NT2/D1 (cell line): ENCODE results near the gene NCBP2L.

Source experiments
- DNase-seq: peaks from one replicate; pipeline ENCODE4 v3.0.0-alpha.2; 2011; ENCODE audit warnings: low read depth, low spot score
- H3K27me3 ChIP-seq: 2 replicates; pipeline ENCODE4 v1.6.0; 2011; ENCODE audit warnings: mild to moderate bottlenecking; ENCODE audit not compliant: insufficient read length, insufficient read depth
- H3K36me3 ChIP-seq: 2 replicates; pipeline ENCODE4 v1.6.1; 2011; ENCODE audit warnings: mild to moderate bottlenecking, low read length, mixed read lengths; ENCODE audit not compliant: insufficient read depth, insufficient read length
- H3K4me1 ChIP-seq: 2 replicates; pipeline ENCODE4 v1.5.1; 2011; ENCODE audit not compliant: insufficient read depth, insufficient read length
- H3K4me3 ChIP-seq: 2 replicates; pipeline ENCODE4 v1.5.1; 2011; ENCODE audit warnings: low read depth; ENCODE audit not compliant: insufficient read length
- H3K9ac ChIP-seq: 2 replicates; pipeline ENCODE4 v1.6.0; 2011; ENCODE audit warnings: low read depth; ENCODE audit not compliant: insufficient read length
- H3K9me3 ChIP-seq: 2 replicates; pipeline ENCODE4 v1.5.1; 2011; ENCODE audit warnings: mild to moderate bottlenecking, low read length; ENCODE audit not compliant: insufficient read depth
- SUZ12 ChIP-seq: IDR thresholded peaks from 2 replicates; pipeline ENCODE4 v1.6.1; 2011; ENCODE audit not compliant: insufficient read length, insufficient read depth; ENCODE audit errors: extremely low read depth
- YY1 ChIP-seq: IDR thresholded peaks from 2 replicates; pipeline ENCODE4 v1.6.1; 2011; ENCODE audit not compliant: insufficient read length, insufficient read depth
- ZNF274 ChIP-seq: IDR thresholded peaks from 2 replicates; pipeline ENCODE4 v1.6.1; 2011; ENCODE audit warnings: mild to moderate bottlenecking, low read depth, low read length

NCBP2L gene

GRCh38 chrX:107764845-107765608, 12.5 kb upstream of the NCBP2L start:
- no peak for DNase-seq
- TF ChIP-seq ZNF274, result no peak
- TF ChIP-seq SUZ12, result no peak
- no peak for TF ChIP-seq YY1
- H3K4me1 ChIP-seq, result no peaks in the 10 kb centered on the region
- H3K4me3 ChIP-seq, result no peak overlapping the region
- H3K36me3 ChIP-seq, result no peaks in the 10 kb centered on the region
- no peak overlapping the region for H3K9ac ChIP-seq
- H3K9me3 ChIP-seq, result no peaks in the 10 kb centered on the region
- H3K27me3 ChIP-seq, result no peaks in the 10 kb centered on the region

DNA sequence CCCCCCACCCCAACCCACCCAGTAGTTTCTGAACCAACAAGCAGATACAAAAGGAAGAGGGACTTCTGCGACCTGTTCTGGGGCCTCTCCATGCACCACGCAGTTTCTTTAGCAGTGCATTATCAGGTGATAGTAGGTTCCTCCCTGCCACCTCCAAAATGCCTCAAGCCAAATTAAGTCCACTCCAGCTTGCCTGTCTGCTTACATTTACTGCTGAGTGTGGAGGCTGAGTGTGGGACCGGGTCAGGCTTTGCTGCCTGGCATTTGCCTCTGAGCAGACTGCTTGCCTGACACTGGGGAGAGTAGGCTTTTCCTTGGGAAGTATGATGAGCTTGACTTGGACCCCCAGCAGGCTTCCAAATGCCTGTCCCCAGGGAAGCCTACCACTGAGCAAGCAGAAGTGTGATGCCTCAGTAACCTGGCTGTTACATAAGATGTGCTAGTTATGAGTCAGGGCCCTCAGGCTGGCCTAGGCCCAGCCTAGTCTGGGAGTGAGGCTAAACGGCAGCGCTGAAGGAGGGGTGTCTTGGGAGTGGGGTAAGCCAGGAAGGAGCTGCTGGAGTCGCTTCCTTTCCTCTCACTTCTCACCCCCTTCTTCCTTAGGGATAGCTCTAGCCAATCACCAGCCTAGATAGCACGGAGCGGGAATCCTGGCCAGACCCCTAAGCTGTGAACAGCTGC, 10.9 kb upstream of the NCBP2L start:
- H3K36me3 ChIP-seq, result no peaks in the 10 kb centered on the region
- no peaks in the 10 kb centered on the region for H3K4me1 ChIP-seq
- DNase-seq, result no peak
- no peaks in the 10 kb centered on the region for H3K27me3 ChIP-seq
- no peak overlapping the region for H3K4me3 ChIP-seq
- H3K9me3 ChIP-seq, result no peaks in the 10 kb centered on the region
- TF ChIP-seq ZNF274, result no peak
- no peak for TF ChIP-seq YY1
- no peak for TF ChIP-seq SUZ12
- H3K9ac ChIP-seq, result no peak overlapping the region

- no peak for DNase-seq
- Histone ChIP-seq H3K36me3 (no peaks in the 10 kb centered on the region), H3K27me3 (no peaks in the 10 kb centered on the region), H3K4me1 (no peaks in the 10 kb centered on the region), H3K4me3 (no peak overlapping the region), H3K9me3 (no peaks in the 10 kb centered on the region), H3K9ac (no peak overlapping the region)
- TF ChIP-seq ZNF274 (no peak), SUZ12 (no peak), YY1 (no peak)
Measured at GRCh38 chrX:107768051-107768450, 9.5 kb upstream of the NCBP2L start.

DNA sequence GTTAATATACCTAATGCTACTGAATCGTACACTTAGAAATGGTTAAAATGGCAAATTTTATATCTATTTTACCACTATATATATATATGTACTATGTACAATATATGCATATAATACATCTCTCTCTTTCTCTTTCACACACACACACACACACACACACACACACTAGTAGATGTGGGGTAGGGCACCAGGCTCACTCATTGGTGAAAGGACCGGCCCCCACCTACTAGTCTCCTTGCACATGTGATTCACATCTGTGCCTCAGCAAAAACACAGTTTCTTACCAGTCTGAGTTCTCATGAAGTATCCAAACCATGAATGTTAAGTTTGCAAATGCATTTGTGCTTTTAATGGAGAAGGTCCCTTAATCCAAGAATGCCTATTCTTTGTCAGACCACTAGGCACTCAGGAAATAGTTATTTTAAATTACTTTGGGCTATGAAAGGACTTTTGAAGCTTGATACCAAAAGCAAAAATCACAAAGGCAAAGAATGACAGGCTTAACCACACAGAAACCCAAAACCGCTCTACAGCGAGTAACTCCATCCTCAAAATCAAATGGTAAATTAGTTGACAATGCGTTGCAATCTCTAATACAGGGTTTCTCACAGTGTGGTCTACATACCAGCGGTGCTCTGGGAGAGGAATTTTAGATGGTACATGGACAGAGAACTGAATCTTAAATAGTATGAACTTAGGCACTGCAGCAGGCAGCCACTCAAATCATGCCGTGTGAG, 7.8 kb upstream of the NCBP2L start:
- DNase-seq, result no peak
- H3K36me3 ChIP-seq, result no peaks in the 10 kb centered on the region
- H3K9me3 ChIP-seq, result no peaks in the 10 kb centered on the region
- no peak overlapping the region for H3K4me3 ChIP-seq
- H3K27me3 ChIP-seq, result peaks cover 12% of the 10 kb centered on the region
- no peak overlapping the region for H3K9ac ChIP-seq
- H3K4me1 ChIP-seq, result peaks cover 5% of the 10 kb centered on the region
- TF ChIP-seq ZNF274, result no peak
- TF ChIP-seq SUZ12, result no peak
- no peak for TF ChIP-seq YY1

- no peak for DNase-seq
- Histone ChIP-seq H3K9me3 (no peaks in the 10 kb centered on the region), H3K9ac (no peak overlapping the region), H3K4me3 (no peak overlapping the region), H3K4me1 (peaks cover 9% of the 10 kb centered on the region), H3K27me3 (peaks cover 35% of the 10 kb centered on the region), H3K36me3 (no peaks in the 10 kb centered on the region)
- TF ChIP-seq YY1 (no peak), ZNF274 (no peak), SUZ12 (no peak)
Measured at GRCh38 chrX:107773206-107773605, 4.3 kb upstream of the NCBP2L start.

- TF ChIP-seq ZNF274, result no peak
- TF ChIP-seq SUZ12, result no peak
- TF ChIP-seq YY1, result no peak
- Histone ChIP-seq H3K9ac (no peak overlapping the region), H3K9me3 (no peaks in the 10 kb centered on the region), H3K27me3 (peaks cover 35% of the 10 kb centered on the region), H3K36me3 (no peaks in the 10 kb centered on the region), H3K4me3 (no peak overlapping the region), H3K4me1 (peaks cover 9% of the 10 kb centered on the region)
- no peak for DNase-seq
Measured at GRCh38 chrX:107773906-107774435, 3.6 kb upstream of the NCBP2L start.

- no peak overlapping the region for H3K9ac ChIP-seq
- peaks cover 35% of the 10 kb centered on the region for H3K27me3 ChIP-seq
Measured at GRCh38 chrX:107775000-107775733, 2.4 kb upstream of the NCBP2L start.

More at GRCh38 chrX:107775000-107775733, 2.4 kb upstream of the NCBP2L start:
- H3K4me3 ChIP-seq, result peak overlapping the region; percentile 42
- TF ChIP-seq ZNF274 (no peak), YY1 (no peak), SUZ12 (no peak)
- H3K9me3 ChIP-seq, result no peaks in the 10 kb centered on the region
- peaks cover 9% of the 10 kb centered on the region for H3K4me1 ChIP-seq
- DNase-seq, result no peak
- no peaks in the 10 kb centered on the region for H3K36me3 ChIP-seq
